ACC112 (cell line): ENCODE data around the gene KIAA0319L.

Source experiments
- H2AFZ ChIP-seq: fragments of 200-600 bp; sonication (generic); one replicate; pipeline ENCODE4 v1.6.0; 2017; ENCODE audit warnings: antibody characterized with exemption, low read length; ENCODE audit not compliant: unreplicated experiment
- H3K27ac ChIP-seq: fragments of 200-600 bp; sonication (generic); 2 replicates; pipeline ENCODE4 v1.5.1; 2014; ENCODE audit warnings: low read depth, mild to moderate bottlenecking, antibody characterized with exemption, low read length, moderate library complexity
- H3K27me3 ChIP-seq: fragments of 200-600 bp; sonication (generic); 2 replicates; pipeline ENCODE4 v1.6.1; 2014; ENCODE audit warnings: mild to moderate bottlenecking, antibody characterized with exemption, low read length, moderate library complexity, mixed read lengths; ENCODE audit not compliant: insufficient read depth
- H3K36me3 ChIP-seq: fragments of 200-600 bp; sonication (generic); 2 replicates; pipeline ENCODE4 v1.6.1; 2016; ENCODE audit warnings: mild to moderate bottlenecking, antibody characterized with exemption, low read length, moderate library complexity, mixed read lengths; ENCODE audit not compliant: insufficient read depth
- H3K4me1 ChIP-seq: fragments of 200-600 bp; sonication (generic); one replicate; pipeline ENCODE4 v1.6.1; 2016; ENCODE audit warnings: low read length, mixed read lengths; ENCODE audit not compliant: insufficient read depth, unreplicated experiment, control insufficient read depth
- H3K4me3 ChIP-seq: fragments of 200-600 bp; sonication (generic); 2 replicates; pipeline ENCODE4 v1.5.1; 2014; ENCODE audit warnings: mild to moderate bottlenecking, low read depth, low read length
- H3K79me2 ChIP-seq: fragments of 200-600 bp; sonication (generic); one replicate; pipeline ENCODE4 v1.6.0; 2016; ENCODE audit warnings: low read length; ENCODE audit not compliant: control insufficient read depth, unreplicated experiment, insufficient read depth

The KIAA0319L gene

GRCh38 chr1:35555212-35555584 is 2.0 kb downstream of the KIAA0319L start:
- Histone ChIP-seq H3K79me2 (peaks cover 35% of the 10 kb centered on the region), H3K4me1 (peaks cover 36% of the 10 kb centered on the region), H3K4me3 (peak overlapping the region; percentile 94), H2AFZ (no peak overlapping the region), H3K36me3 (peaks cover 8% of the 10 kb centered on the region; the same call in 1 of the 2 replicates), H3K27me3 (no peaks in the 10 kb centered on the region), H3K27ac (peak overlapping the region; percentile 77)

GRCh38 chr1:35554266-35555211 is 2.7 kb downstream of the KIAA0319L start:
- H3K27ac ChIP-seq: peak overlapping the region; percentile 77
- H3K4me1 ChIP-seq: peaks cover 36% of the 10 kb centered on the region
- H2AFZ ChIP-seq: no peak overlapping the region
- H3K36me3 ChIP-seq: peaks cover 11% of the 10 kb centered on the region
- peak overlapping the region; percentile 94 for H3K4me3 ChIP-seq
- peaks cover 37% of the 10 kb centered on the region for H3K79me2 ChIP-seq
- H3K27me3 ChIP-seq: no peaks in the 10 kb centered on the region

GRCh38 chr1:35553851-35554250 is 3.4 kb downstream of the KIAA0319L start:
- Histone ChIP-seq H3K79me2 (peaks cover 34% of the 10 kb centered on the region), H3K4me1 (peaks cover 30% of the 10 kb centered on the region), H3K36me3 (peaks cover 17% of the 10 kb centered on the region), H3K4me3 (no peak overlapping the region), H3K27me3 (no peaks in the 10 kb centered on the region), H3K27ac (no peak overlapping the region), H2AFZ (no peak overlapping the region)

- Histone ChIP-seq H3K27me3 (no peaks in the 10 kb centered on the region), H2AFZ (no peak overlapping the region), H3K4me3 (no peak overlapping the region), H3K79me2 (peaks cover 34% of the 10 kb centered on the region), H3K4me1 (no peaks in the 10 kb centered on the region), H3K36me3 (peaks cover 17% of the 10 kb centered on the region), H3K27ac (no peak overlapping the region)
These were observed 10.6 kb downstream of the KIAA0319L start for GRCh38 chr1:35546614-35547013.

GRCh38 chr1:35544976-35545375 is 12.2 kb downstream of the KIAA0319L start:
- Histone ChIP-seq H2AFZ (no peak overlapping the region), H3K27ac (no peak overlapping the region), H3K27me3 (no peaks in the 10 kb centered on the region), H3K4me1 (peaks cover 9% of the 10 kb centered on the region), H3K4me3 (no peak overlapping the region), H3K79me2 (peaks cover 32% of the 10 kb centered on the region), H3K36me3 (peaks cover 14% of the 10 kb centered on the region)

GRCh38 chr1:35539824-35540261 is 17.4 kb downstream of the KIAA0319L start:
- no peaks in the 10 kb centered on the region for H3K27me3 ChIP-seq
- no peak overlapping the region for H2AFZ ChIP-seq
- H3K4me3 ChIP-seq: peak overlapping the region; percentile 47
- H3K4me1 ChIP-seq: peaks cover 31% of the 10 kb centered on the region
- peaks cover 34% of the 10 kb centered on the region for H3K79me2 ChIP-seq
- H3K27ac ChIP-seq: peak overlapping the region; percentile 73
- H3K36me3 ChIP-seq: peaks cover 4% of the 10 kb centered on the region; the same call in 1 of the 2 replicates

- peaks cover 31% of the 10 kb centered on the region for H3K4me1 ChIP-seq
- H3K27ac ChIP-seq: peak overlapping the region; percentile 73
- H2AFZ ChIP-seq: no peak overlapping the region
- H3K36me3 ChIP-seq: peaks cover 4% of the 10 kb centered on the region; the same call in 1 of the 2 replicates
- H3K27me3 ChIP-seq: no peaks in the 10 kb centered on the region
- peaks cover 29% of the 10 kb centered on the region for H3K79me2 ChIP-seq
- H3K4me3 ChIP-seq: peak overlapping the region; percentile 47
These were observed 18.0 kb downstream of the KIAA0319L start for GRCh38 chr1:35539073-35539823.

- H2AFZ ChIP-seq: no peak overlapping the region
These were observed 19.4 kb downstream of the KIAA0319L start for GRCh38 chr1:35537806-35538205.

GRCh38 chr1:35536556-35537162 is 20.5 kb downstream of the KIAA0319L start:
- Histone ChIP-seq H3K4me1 (peaks cover 31% of the 10 kb centered on the region), H3K4me3 (no peak overlapping the region), H2AFZ (no peak overlapping the region), H3K27me3 (no peaks in the 10 kb centered on the region), H3K79me2 (peaks cover 15% of the 10 kb centered on the region), H3K36me3 (peaks cover 15% of the 10 kb centered on the region; the same call in 1 of the 2 replicates), H3K27ac (no peak overlapping the region)

More at GRCh38 chr1:35537806-35538205, 19.4 kb downstream of the KIAA0319L start:
- Histone ChIP-seq H3K27ac (no peak overlapping the region), H3K4me3 (no peak overlapping the region), H3K4me1 (peaks cover 31% of the 10 kb centered on the region), H3K36me3 (peaks cover 8% of the 10 kb centered on the region), H3K27me3 (no peaks in the 10 kb centered on the region), H3K79me2 (peaks cover 24% of the 10 kb centered on the region)

- Histone ChIP-seq H3K4me1 (peaks cover 25% of the 10 kb centered on the region), H3K4me3 (no peak overlapping the region), H3K36me3 (peaks cover 27% of the 10 kb centered on the region), H3K79me2 (peaks cover 13% of the 10 kb centered on the region), H2AFZ (no peak overlapping the region), H3K27me3 (no peaks in the 10 kb centered on the region), H3K27ac (no peak overlapping the region)
These were observed 22.0 kb downstream of the KIAA0319L start for GRCh38 chr1:35535243-35535642.
